AG10803 (cell line): ENCODE measurements around the gene MED19.

Experiments used
- DNase-seq: peaks from one replicate; pipeline ENCODE4 v3.0.0; 2010; ENCODE audit warnings: low read depth
- H3K4me3 ChIP-seq: 2 replicates; pipeline ENCODE4 v1.5.1; 2011; ENCODE audit warnings: mild to moderate bottlenecking, low read length, control low read depth
- TF ChIP-seq, protein P1 (sequence below): conservative IDR thresholded peaks from 2 replicates; pipeline ENCODE4 v1.5.1; 2011; ENCODE audit warnings: mild to moderate bottlenecking, low read length, control low read depth, inconsistent platforms

MED19 gene

DNA sequence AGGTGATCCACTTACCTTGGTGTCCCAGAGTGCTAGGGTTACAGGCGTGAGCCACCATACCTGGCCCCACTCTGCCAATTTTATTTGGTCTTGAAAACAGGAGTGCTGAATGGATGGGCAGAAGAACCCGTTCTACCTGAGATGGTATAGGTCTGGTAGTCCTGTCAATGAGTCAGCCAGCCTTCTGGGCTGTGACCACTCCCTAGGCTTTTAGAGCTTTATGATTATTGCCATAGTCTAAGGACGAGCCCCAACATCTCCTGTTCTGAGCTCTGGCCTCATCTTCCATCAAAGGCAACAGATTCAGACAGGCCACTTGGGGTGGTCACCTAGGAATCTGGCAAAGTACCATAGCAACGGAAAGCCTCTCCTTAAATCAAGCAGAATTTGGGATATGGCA lies 32.6 kb downstream of the MED19 start:
- no peak overlapping the region for H3K4me3 ChIP-seq
- DNase-seq: no peak
- TF ChIP-seq, protein P1, sequence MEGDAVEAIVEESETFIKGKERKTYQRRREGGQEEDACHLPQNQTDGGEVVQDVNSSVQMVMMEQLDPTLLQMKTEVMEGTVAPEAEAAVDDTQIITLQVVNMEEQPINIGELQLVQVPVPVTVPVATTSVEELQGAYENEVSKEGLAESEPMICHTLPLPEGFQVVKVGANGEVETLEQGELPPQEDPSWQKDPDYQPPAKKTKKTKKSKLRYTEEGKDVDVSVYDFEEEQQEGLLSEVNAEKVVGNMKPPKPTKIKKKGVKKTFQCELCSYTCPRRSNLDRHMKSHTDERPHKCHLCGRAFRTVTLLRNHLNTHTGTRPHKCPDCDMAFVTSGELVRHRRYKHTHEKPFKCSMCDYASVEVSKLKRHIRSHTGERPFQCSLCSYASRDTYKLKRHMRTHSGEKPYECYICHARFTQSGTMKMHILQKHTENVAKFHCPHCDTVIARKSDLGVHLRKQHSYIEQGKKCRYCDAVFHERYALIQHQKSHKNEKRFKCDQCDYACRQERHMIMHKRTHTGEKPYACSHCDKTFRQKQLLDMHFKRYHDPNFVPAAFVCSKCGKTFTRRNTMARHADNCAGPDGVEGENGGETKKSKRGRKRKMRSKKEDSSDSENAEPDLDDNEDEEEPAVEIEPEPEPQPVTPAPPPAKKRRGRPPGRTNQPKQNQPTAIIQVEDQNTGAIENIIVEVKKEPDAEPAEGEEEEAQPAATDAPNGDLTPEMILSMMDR: no peak

DNA sequence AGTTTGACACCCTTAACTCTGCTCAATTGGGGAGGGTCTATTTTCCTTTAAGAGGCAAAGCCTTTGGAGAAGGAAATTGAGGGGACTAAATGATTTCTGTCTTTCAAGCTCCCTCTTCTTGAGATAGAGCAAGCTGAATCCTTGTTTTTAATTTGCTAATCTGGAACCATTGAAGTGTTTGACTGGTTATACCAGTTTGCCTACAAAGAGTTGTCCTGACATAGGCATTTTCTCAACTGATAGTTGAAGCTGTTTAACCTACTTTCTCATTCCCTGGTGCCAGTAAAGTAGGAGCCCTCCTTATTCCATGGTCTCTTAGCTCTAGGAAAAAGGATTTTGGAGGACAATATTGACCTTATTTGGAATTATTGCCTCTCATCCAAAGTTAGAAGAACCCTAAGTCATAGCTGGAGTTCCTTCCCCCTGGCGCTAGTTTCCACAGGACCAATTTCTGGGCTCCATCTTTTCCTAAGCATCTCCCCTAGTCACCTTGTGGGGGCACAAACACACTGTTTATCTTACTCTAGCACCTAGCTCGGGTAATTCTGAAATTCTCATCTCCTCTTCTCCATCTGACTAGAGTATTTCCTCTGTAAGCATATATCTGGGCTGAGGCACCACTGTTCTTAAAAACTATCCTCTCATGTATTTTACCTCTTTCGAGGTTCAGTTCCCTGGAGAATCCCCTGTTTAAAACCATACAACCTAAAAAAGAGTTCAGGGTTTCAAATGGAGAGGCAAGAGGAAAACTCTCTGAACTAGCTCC lies 36.7 kb downstream of the MED19 start:
- no peak overlapping the region for H3K4me3 ChIP-seq
- DNase-seq: no peak
- TF ChIP-seq, protein P1: no peak

DNA sequence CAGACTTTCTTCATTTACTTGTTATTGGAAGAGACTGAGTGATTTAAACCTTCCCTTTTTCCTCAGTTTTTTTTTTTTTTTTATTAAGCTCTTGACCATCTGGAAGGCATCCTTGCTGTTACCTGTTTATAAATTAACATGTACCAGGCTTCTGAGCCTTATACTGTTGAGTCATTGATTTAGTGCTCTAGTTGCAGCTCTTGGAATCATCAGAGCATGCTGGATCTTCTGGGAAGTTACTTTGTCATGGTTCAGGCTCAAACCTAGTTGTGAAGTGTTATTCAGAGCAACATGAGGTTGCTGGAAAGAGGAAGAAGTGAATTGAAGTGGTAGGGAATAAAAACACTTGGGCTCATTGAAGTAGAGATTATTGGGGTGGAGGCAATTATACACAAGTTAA lies 37.8 kb downstream of the MED19 start:
- TF ChIP-seq, protein P1: no peak
- no peak overlapping the region for H3K4me3 ChIP-seq
- DNase-seq: no peak

DNA sequence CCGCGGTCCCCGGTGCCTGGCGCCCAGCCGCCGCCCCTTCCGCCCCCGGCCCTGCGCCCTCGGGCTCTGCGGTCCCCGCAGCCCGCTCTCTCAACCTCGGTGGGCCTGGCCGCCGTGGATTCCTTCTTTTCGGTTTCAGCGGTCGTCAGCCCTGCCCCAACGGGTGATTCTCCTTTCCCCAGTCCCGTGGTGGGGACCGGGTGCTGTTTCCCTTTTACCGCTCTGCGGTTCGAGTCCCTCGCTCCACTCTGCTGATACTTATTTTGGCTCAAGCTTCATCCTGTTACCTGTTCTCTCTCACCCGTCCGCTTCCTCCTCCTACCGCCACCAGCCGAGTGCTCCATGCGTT lies 43.6 kb downstream of the MED19 start:
- DNase-seq: no peak
- peak overlapping the region; percentile 86 for H3K4me3 ChIP-seq
- TF ChIP-seq, protein P1: no peak

DNA sequence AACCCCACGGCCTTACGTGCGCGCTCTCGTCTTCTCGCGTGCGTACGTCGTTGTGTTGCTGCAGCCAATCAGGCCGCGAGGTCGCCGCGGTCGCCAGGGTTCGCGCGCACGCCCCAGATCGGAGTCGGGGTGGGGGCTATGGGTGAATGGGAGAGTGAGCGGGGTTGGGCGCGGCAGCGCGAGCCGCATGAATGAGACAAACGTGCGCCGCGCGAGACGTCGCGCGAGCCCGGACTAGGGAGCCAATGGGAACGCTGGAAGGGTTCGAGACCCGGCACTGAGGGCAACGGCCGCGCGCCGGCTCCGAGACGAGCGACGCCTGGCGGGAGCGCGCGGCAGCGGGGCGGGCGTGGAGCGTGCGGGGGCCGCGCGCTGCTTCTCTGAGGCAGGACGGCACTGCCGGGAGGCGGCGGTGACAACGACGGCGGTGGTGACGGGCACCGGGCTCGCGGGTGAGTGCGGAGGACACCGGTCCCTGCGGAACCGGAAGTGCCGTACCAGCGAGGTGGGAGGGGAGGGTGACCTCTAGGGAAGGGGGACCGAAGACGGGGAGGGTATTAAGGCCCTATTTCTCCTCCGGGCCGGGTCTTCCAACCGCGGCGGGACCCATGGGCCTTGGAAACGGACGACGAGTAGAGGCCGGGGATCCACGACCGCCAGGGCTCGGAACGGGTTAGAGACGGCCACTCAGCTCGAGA lies 44.1 kb downstream of the MED19 start, which contains the start of gene ZDHHC5:
Gene ZDHHC5, plus strand, starts transcription at position 379 of the 698 bp plus-strand sequence. CDS start 4,977 bp downstream, outside the sequence.
- DNase-seq: peak; percentile 100
- TF ChIP-seq, protein P1: peak; percentile 24; the same call in 1 of the 2 replicates
- peak within 1 kb of the TSS; percentile 86 for H3K4me3 ChIP-seq

DNA sequence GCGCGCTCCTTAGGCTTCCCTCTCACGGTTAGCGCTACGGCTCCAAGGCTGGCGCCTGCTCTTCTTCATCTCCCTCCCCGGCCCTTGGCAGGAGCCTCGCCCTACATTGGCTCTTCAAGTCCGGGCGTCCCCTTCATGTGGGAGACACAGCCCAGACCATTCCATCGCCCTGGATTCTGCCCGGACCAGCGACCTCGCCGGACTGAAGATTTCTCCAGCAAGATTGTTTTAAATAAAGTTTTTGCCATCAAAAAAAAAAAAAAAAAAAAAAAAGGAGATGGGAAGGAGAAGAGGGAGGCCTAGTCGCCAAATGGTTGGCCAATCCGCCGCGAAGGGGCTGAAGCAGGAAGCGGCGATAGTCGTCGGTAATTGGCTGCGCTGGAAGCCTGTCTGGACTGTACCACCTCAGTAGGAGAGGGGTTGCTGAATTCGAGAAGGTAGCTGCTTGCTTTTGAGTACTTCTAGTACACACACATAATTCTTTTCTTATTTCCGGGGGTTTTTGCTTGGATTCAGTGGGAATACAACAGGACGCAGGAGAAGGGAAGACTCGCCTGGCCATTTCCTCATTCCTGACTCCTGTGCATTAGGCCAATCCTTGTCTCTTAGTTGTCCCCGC lies 44.8 kb downstream of the MED19 start:
- TF ChIP-seq, protein P1: no peak
- peak overlapping the region; percentile 72 for H3K4me3 ChIP-seq
- peak; percentile 100 for DNase-seq
